Panc1 (cell line): Measurements from ENCODE around the gene MAPK4. TPM values are rescaled to one million over a fixed set of nuclear protein-coding genes. Genes with fewer than 3 reads are reported as not detected.

Experiments used
- ATAC-seq: fragments of 200-7000 bp; cut with Tn5 transposase; 2 replicates; pipeline ENCODE4 v1.9.1; 2020; ENCODE audit warnings: mild to moderate bottlenecking, moderate library complexity
- BruUV-seq: library from RNA; stranded (reverse); fragments of 400-500 nt; replicated peaks from 2 replicates; lab custom pipeline; 2021; lab: Mats Ljungman, UMichigan
- CTCF ChIA-PET: fragments of 300-600 bp; sonication (Branson Sonifier 250); formaldehyde crosslinking; loops from one replicate; lab custom pipeline; 2022; ENCODE audit warnings: antibody characterized with exemption; lab: Charles Lee
- POLR2A ChIA-PET: fragments of 300-600 bp; sonication (Branson Sonifier 250); formaldehyde crosslinking; loops from one replicate; lab custom pipeline; 2022; ENCODE audit warnings: antibody characterized with exemption; lab: Charles Lee
- DNase-seq: peaks from one replicate; pipeline ENCODE4 v3.0.0-alpha.2; 2010; ENCODE audit warnings: low read depth, low spot score
- H3K27ac ChIP-seq: 2 replicates; pipeline ENCODE4 v1.5.1; 2011; ENCODE audit warnings: mild to moderate bottlenecking, low read length, inconsistent platforms
- H3K27me3 ChIP-seq: fragments of 200-500 bp; sonication (Bioruptor generic); 2 replicates; pipeline ENCODE4 v1.6.0; 2014; ENCODE audit warnings: low read length, inconsistent platforms; ENCODE audit not compliant: control insufficient read depth, insufficient read depth
- H3K36me3 ChIP-seq: fragments of 200-500 bp; sonication (Bioruptor generic); 2 replicates; pipeline ENCODE4 v1.5.1; 2014; ENCODE audit warnings: inconsistent platforms, mild to moderate bottlenecking, low read length, moderate library complexity; ENCODE audit not compliant: control insufficient read depth, insufficient read depth
- H3K4me1 ChIP-seq: 2 replicates; pipeline ENCODE4 v1.5.1; 2011; ENCODE audit warnings: inconsistent platforms, mild to moderate bottlenecking, low read length, moderate library complexity; ENCODE audit not compliant: control insufficient read depth, insufficient read depth
- H3K4me3 ChIP-seq, 2 experiments: 2 replicates each; pipeline ENCODE4 v1.5.1; 2011 to 2012; ENCODE audit warnings: low read depth in 2 of 2, low read length in 2 of 2, mild to moderate bottlenecking in 2 of 2, inconsistent platforms in 1 of 2, moderate library complexity in 1 of 2
- H3K9me3 ChIP-seq: fragments of 200-500 bp; sonication (Bioruptor generic); 2 replicates; pipeline ENCODE4 v1.5.1; 2014; ENCODE audit warnings: low read depth, mild to moderate bottlenecking, inconsistent platforms, low read length, moderate library complexity; ENCODE audit not compliant: control insufficient read depth, insufficient read depth
- CTCF ChIP-seq: fragments of 450-650 bp; IDR thresholded peaks from 2 replicates; pipeline ENCODE4 v1.5.1; 2017; ENCODE audit warnings: mild to moderate bottlenecking
- POLR2AphosphoS5 ChIP-seq: IDR thresholded peaks from 2 replicates; pipeline ENCODE4 v1.6.1; 2012; ENCODE audit warnings: mild to moderate bottlenecking, low read depth, low read length, moderate library complexity
- SIN3A ChIP-seq: IDR thresholded peaks from 2 replicates; pipeline ENCODE4 v1.6.1; 2012; ENCODE audit warnings: low read depth, mild to moderate bottlenecking, low read length, moderate library complexity, borderline replicate concordance; ENCODE audit not compliant: insufficient read depth
- TCF7L2 ChIP-seq: IDR thresholded peaks from 2 replicates; pipeline ENCODE4 v1.6.1; 2011; ENCODE audit warnings: mild to moderate bottlenecking, low read depth, low read length, inconsistent platforms
- in situ Hi-C: cut with HindIII; loops from 2 replicates; pipeline ENCODE4 v1.10.0; 2016; ENCODE audit warnings: low sequenced_read_pairs, low pct_unique_long_range_greater_than_20kb
- intact Hi-C: fragments of 100-400 bp; cut with micrococcal nuclease; formaldehyde crosslinking; loops from one replicate; pipeline ENCODE4 v1.10.0; 2022; ENCODE audit not compliant: unreplicated experiment
- total RNA-seq: library from RNA; stranded (reverse); gene quantifications from one replicate; pipeline ENCODE4 v1.2.1, GENCODE V29; 2021; ENCODE audit not compliant: unreplicated experiment
- TF ChIP-seq, protein P1 (sequence below), 2 experiments: IDR thresholded peaks; 2 replicates each; pipeline ENCODE4 v1.6.1; 2011 to 2012; ENCODE audit warnings: low read depth in 2 of 2, control low read depth in 1 of 2, low read length in 1 of 2, mild to moderate bottlenecking in 1 of 2, moderate library complexity in 1 of 2; ENCODE audit not compliant: insufficient read depth in 1 of 2

Gene MAPK4
- total RNA-seq, 1 experiment from 2014 or later = not detected

DNA sequence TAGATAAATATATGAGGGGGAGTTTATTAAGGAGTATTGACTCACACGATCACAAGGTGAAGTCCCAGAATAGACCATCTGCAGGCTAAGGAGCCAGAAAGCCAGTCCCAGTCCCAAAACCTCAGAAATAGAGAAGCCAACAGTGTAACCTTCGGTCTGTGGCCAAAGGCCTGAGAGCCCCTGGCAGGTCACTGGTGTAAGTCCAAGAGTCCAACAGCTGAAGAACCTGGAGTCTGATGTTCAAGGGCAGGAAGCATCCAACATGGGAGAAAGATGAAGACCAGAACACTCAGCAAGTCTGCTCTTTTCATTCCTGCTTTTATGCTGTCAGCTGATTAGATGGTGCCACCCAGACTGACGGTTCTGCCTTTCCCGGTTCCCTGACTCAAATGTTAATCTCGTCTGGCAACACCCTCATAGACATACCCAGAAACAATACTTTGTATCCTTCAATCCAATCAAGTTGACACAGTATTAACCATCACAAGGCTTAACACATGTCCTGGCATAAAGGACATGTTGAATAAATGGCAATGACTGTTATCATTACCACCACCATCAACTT, 56.7 kb downstream of the MAPK4 start:
- TF ChIP-seq TCF7L2 (no peak), CTCF (no peak), POLR2AphosphoS5 (no peak), SIN3A (no peak)
- TF ChIP-seq, protein P1, sequence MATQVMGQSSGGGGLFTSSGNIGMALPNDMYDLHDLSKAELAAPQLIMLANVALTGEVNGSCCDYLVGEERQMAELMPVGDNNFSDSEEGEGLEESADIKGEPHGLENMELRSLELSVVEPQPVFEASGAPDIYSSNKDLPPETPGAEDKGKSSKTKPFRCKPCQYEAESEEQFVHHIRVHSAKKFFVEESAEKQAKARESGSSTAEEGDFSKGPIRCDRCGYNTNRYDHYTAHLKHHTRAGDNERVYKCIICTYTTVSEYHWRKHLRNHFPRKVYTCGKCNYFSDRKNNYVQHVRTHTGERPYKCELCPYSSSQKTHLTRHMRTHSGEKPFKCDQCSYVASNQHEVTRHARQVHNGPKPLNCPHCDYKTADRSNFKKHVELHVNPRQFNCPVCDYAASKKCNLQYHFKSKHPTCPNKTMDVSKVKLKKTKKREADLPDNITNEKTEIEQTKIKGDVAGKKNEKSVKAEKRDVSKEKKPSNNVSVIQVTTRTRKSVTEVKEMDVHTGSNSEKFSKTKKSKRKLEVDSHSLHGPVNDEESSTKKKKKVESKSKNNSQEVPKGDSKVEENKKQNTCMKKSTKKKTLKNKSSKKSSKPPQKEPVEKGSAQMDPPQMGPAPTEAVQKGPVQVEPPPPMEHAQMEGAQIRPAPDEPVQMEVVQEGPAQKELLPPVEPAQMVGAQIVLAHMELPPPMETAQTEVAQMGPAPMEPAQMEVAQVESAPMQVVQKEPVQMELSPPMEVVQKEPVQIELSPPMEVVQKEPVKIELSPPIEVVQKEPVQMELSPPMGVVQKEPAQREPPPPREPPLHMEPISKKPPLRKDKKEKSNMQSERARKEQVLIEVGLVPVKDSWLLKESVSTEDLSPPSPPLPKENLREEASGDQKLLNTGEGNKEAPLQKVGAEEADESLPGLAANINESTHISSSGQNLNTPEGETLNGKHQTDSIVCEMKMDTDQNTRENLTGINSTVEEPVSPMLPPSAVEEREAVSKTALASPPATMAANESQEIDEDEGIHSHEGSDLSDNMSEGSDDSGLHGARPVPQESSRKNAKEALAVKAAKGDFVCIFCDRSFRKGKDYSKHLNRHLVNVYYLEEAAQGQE (IDR thresholded peaks at IDR 0.05; ENCODE audit: insufficient read depth in 1 of 2, low read depth in 2 of 2, low read length in 1 of 2) = no peak

DNA sequence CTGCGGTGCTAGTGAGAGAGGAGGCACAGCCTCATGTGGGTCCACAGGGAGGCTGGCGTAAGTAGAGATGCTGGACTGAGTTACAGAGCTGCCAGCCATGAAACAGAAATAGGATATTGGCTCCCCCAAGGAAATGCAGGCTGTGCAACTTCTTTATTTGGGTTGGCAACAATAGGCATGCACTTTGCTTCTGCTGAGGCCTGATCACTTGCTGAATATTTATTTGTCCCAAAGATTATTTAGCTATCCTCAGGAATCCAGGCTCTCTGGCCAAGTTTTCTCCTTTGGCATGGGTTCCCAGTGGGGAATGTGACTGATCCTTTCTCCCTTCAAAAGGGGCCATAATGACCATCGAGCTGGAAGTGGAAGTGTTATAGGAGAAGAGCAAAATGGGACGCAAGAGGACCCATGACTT, 60.0 kb downstream of the MAPK4 start:
- no peaks in the 10 kb centered on the region for H3K4me1 ChIP-seq
- no TSS peak for BruUV-seq
- CTCF ChIA-PET = no interaction called here
- intact Hi-C loops (no loop called here), in situ Hi-C loops (no loop called here)
- H3K27me3 ChIP-seq = peaks cover 6% of the 10 kb centered on the region
- ATAC-seq = no peak
- no peak for DNase-seq
- no peak overlapping the region for H3K4me3 ChIP-seq
- H3K9me3 ChIP-seq = no peaks in the 10 kb centered on the region
- no peaks in the 10 kb centered on the region for H3K36me3 ChIP-seq
- TF ChIP-seq POLR2AphosphoS5 = no peak
- POLR2A ChIA-PET = no interaction called here
- no peak overlapping the region for H3K27ac ChIP-seq

More for the DNA sequence above, 56.7 kb downstream of the MAPK4 start:
- intact Hi-C loops = no loop called here
- H3K4me1 ChIP-seq = no peaks in the 10 kb centered on the region
- peaks cover 6% of the 10 kb centered on the region for H3K27me3 ChIP-seq
- in situ Hi-C loops = no loop called here
- ChIA-PET POLR2A (no interaction called here), CTCF (no interaction called here)
- no peaks in the 10 kb centered on the region for H3K9me3 ChIP-seq
- H3K36me3 ChIP-seq = no peaks in the 10 kb centered on the region
- H3K27ac ChIP-seq = no peak overlapping the region
- H3K4me3 ChIP-seq = no peak overlapping the region
- no TSS peak for BruUV-seq
- DNase-seq (no peak), ATAC-seq (no peak)

DNA sequence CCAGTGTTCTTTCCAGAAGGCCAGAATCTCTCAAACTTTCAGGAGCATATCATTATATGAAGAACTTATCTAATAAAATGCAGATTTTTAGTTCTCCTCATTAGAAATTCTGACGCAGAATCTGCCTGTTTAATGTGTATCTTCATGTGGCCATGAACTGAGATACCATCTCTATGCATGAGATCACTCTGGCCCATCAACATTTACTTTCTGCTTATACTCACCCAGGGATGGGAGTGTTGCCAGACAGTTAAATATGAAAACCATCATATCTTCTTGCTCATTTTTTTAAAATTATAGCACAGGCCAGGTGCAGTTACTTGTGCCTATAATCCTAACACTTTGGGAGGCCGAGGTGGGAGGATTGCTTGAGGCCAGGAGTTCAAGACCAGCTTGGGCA, 60.4 kb downstream of the MAPK4 start:
- no peaks in the 10 kb centered on the region for H3K36me3 ChIP-seq
- peaks cover 6% of the 10 kb centered on the region for H3K27me3 ChIP-seq
- BruUV-seq = no TSS peak
- H3K9me3 ChIP-seq = no peaks in the 10 kb centered on the region
- DNase-seq (no peak), ATAC-seq (no peak)
- TF ChIP-seq, protein P1 (IDR thresholded peaks at IDR 0.05; ENCODE audit: insufficient read depth in 1 of 2, low read depth in 2 of 2, low read length in 1 of 2) = no peak
- TF ChIP-seq SIN3A = no peak
- no peak for TF ChIP-seq POLR2AphosphoS5
- TF ChIP-seq TCF7L2 = no peak
- TF ChIP-seq CTCF = no peak
- H3K27ac ChIP-seq = no peak overlapping the region
- no peak overlapping the region for H3K4me3 ChIP-seq
- CTCF ChIA-PET = no interaction called here
- no peaks in the 10 kb centered on the region for H3K4me1 ChIP-seq
- in situ Hi-C loops = no loop called here
- intact Hi-C loops = no loop called here
- POLR2A ChIA-PET = no interaction called here
